H1 (cell line): ENCODE measurements around the gene DSCAM. TPM values are rescaled to one million over a fixed set of nuclear protein-coding genes. Genes with fewer than 3 reads are reported as not detected.

ENCODE experiments used
- SRF ChIP-seq: IDR thresholded peaks from 2 replicates; pipeline ENCODE4 v1.6.1; 2011; ENCODE audit warnings: mild to moderate bottlenecking, low read depth, low read length, moderate library complexity
- TEAD4 ChIP-seq: IDR thresholded peaks from 2 replicates; pipeline ENCODE4 v1.6.1; 2012; ENCODE audit warnings: low read depth, low read length, inconsistent platforms, mixed read lengths
- polyA plus RNA-seq, 7 experiments: library from polyadenylated mRNA; depleted of rRNA in 3 of 7; stranded (reverse) in 5 of 7; unstranded in 2 of 7; fragments of >200 nt in 5 of 7; fragments of 200-250 nt in 2 of 7; gene quantifications; 1 replicate in 5 of 7; 2 replicates in 1 of 7; 4 replicates in 1 of 7; pipeline versions ENCODE4 v1.2.1 to v1.2.3, GENCODE V29; 2011 to 2013; ENCODE audit warnings: missing spikeins in 2 of 7, mixed read lengths in 2 of 7
- total RNA-seq: library from RNA; stranded (reverse); fragmentation: NEBNext Ultra II Directional; extraction: Animal tissue kit (Norgen Biotek cat#: 25700); gene quantifications from 2 replicates; pipeline ENCODE4 v1.2.1, GENCODE V29; 2021

The DSCAM gene
- total and polyA plus RNA-seq, 2 of the 8 experiments (the other 6 are each of a cell fraction or from before 2014, with no cell fraction given), result 0.02 to 0.15 TPM

DNA sequence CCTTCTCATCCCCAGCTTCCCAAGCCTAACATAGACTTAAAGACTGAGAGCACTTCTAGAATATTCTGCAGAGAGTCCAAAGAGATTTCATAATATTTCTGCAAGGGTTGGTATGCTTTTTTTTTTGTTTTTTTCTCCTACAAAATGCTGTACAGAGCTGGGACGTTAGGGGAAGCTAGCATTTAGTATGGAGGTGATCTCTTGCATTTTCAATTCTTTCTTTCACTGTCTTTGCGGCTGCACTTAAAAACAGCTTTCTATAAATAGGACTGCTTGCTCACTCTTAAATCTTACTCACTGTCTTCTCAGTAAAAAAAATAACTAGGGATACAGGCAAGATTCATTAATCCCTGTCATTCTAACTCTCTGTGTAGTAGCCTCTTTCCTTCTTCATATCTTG, 7.4 kb downstream of the DSCAM start (continued):
- TF ChIP-seq SRF (no peak), TEAD4 (no peak)
- TF ChIP-seq, all 59 proteins: peak for 0
